H1 (cell line): ENCODE data around the gene ANK3.

Source experiments
- BRCA1 ChIP-seq: IDR thresholded peaks from 2 replicates; pipeline ENCODE4 v1.6.1; 2012; ENCODE audit warnings: low read depth, low read length, improper control_type of control experiment
- EZH2 ChIP-seq: fragments of 200-600 bp; sonication (generic); IDR thresholded peaks from 2 replicates; pipeline ENCODE4 v1.7.1; 2012; ENCODE audit warnings: low read depth, mild to moderate bottlenecking, moderate library complexity, low read length, inconsistent platforms; ENCODE audit not compliant: severe bottlenecking
- HDAC6 ChIP-seq: IDR thresholded peaks from one replicate; pipeline ENCODE4 v1.7.1; 2012; ENCODE audit warnings: low read depth, mild to moderate bottlenecking, inconsistent platforms, low read length, moderate library complexity
- KDM1A ChIP-seq: fragments of 200-600, 300-600 bp; sonication (generic); IDR thresholded peaks from 2 replicates; pipeline ENCODE4 v1.7.1; 2016; ENCODE audit warnings: mild to moderate bottlenecking, low read length, borderline replicate concordance
- RXRA ChIP-seq: IDR thresholded peaks from 2 replicates; pipeline ENCODE4 v1.6.1; 2011; ENCODE audit warnings: low read depth, mild to moderate bottlenecking, low read length, moderate library complexity; ENCODE audit not compliant: insufficient read depth
- SIN3A ChIP-seq, 2 experiments: IDR thresholded peaks in 1 of 2; conservative IDR thresholded peaks in 1 of 2; 2 replicates each; pipeline ENCODE4 v1.6.1; 2011 to 2012; ENCODE audit warnings: low read length in 2 of 2, improper control_type of control experiment in 1 of 2, low read depth in 1 of 2, mild to moderate bottlenecking in 1 of 2
- TF ChIP-seq, protein P1 (sequence below), 3 experiments: IDR thresholded peaks; 1 replicate in 2 of 3; 2 replicates in 1 of 3; pipeline versions ENCODE4 v1.5.1 to v1.6.1; 2011; ENCODE audit warnings: low read length in 3 of 3, mild to moderate bottlenecking in 3 of 3, inconsistent platforms in 2 of 3, low read depth in 1 of 3, moderate library complexity in 1 of 3; ENCODE audit not compliant: insufficient read depth in 1 of 3; ENCODE audit errors: control extremely low read depth in 1 of 3
- TF ChIP-seq, protein P2 (sequence below): IDR thresholded peaks from 2 replicates; pipeline ENCODE4 v1.6.1; 2011; ENCODE audit warnings: low read length, improper control_type of control experiment

DNA sequence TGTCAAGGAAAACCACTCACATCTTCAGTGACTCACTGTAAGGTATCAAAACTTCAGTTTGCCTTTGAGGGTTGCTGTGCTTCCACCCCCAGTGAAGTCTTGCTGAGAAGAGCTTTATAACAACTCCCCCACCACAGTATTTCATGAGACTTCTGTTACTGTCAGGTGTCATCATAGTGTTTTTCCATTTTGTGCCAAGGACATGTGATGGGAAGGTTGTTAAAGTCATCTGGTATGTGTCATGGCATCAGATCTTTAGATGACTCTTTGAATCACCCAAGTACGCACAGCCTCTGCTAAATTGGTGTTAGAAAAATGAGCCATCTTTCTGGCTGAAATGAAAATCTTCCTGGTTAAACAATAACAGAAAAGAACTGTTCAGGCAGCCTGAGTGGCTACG lies 368.3 kb downstream of the ANK3 start:
- TF ChIP-seq, protein P1, sequence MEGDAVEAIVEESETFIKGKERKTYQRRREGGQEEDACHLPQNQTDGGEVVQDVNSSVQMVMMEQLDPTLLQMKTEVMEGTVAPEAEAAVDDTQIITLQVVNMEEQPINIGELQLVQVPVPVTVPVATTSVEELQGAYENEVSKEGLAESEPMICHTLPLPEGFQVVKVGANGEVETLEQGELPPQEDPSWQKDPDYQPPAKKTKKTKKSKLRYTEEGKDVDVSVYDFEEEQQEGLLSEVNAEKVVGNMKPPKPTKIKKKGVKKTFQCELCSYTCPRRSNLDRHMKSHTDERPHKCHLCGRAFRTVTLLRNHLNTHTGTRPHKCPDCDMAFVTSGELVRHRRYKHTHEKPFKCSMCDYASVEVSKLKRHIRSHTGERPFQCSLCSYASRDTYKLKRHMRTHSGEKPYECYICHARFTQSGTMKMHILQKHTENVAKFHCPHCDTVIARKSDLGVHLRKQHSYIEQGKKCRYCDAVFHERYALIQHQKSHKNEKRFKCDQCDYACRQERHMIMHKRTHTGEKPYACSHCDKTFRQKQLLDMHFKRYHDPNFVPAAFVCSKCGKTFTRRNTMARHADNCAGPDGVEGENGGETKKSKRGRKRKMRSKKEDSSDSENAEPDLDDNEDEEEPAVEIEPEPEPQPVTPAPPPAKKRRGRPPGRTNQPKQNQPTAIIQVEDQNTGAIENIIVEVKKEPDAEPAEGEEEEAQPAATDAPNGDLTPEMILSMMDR (IDR thresholded peaks at IDR 0.05; ENCODE audit: control extremely low read depth in 1 of 3, insufficient read depth in 1 of 3, low read depth in 1 of 3, low read length in 3 of 3), result no peak
- TF ChIP-seq EZH2 (no peak), KDM1A (no peak), RXRA (no peak), BRCA1 (no peak), HDAC6 (no peak), SIN3A (conservative IDR thresholded peaks at IDR 0.05 in 1 of 2, IDR thresholded peaks at IDR 0.05 in 1 of 2; ENCODE audit: low read depth in 1 of 2, low read length in 2 of 2) (no peak)
- TF ChIP-seq, protein P2, sequence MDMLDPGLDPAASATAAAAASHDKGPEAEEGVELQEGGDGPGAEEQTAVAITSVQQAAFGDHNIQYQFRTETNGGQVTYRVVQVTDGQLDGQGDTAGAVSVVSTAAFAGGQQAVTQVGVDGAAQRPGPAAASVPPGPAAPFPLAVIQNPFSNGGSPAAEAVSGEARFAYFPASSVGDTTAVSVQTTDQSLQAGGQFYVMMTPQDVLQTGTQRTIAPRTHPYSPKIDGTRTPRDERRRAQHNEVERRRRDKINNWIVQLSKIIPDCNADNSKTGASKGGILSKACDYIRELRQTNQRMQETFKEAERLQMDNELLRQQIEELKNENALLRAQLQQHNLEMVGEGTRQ, result no peak
